HCT116 (cell line): ENCODE results near the gene DRC7. TPM values are rescaled to one million over a fixed set of nuclear protein-coding genes. Genes with fewer than 3 reads are reported as not detected.

Experiments
- ATAC-seq: fragments of 200-7000 bp; cut with Tn5 transposase; 2 replicates; pipeline ENCODE4 v1.9.1; 2020; ENCODE audit warnings: mild to moderate bottlenecking, moderate library complexity
- BruUV-seq: library from RNA; stranded (reverse); fragments of 400-500 nt; replicated peaks from 2 replicates; lab custom pipeline; 2021; lab: Mats Ljungman, UMichigan
- CTCF ChIA-PET: fragments of 300-600 bp; sonication (Branson Sonifier 250); formaldehyde crosslinking; loops from one replicate; lab custom pipeline; 2021; ENCODE audit warnings: antibody characterized with exemption; lab: Charles Lee
- POLR2A ChIA-PET: fragments of 300-600, 350-600 bp; sonication (Branson Sonifier 250); formaldehyde crosslinking; loops from one replicate; lab custom pipeline; 2021; ENCODE audit warnings: antibody characterized with exemption; lab: Charles Lee
- RAD21 ChIA-PET, 2 experiments: fragments of 300-600 bp; sonication (Branson Sonifier 250); formaldehyde crosslinking; loops; one replicate each; lab custom pipeline; 2023; ENCODE audit warnings: low total read pairs in 2 of 2; ENCODE audit not compliant: uncharacterized antibody in 2 of 2, unreplicated experiment in 2 of 2, low non-redundant PET in 1 of 2; lab: Charles Lee
- DNase-seq: peaks from one replicate; pipeline ENCODE4 v3.0.0-alpha.2; 2010; ENCODE audit warnings: low read depth, low spot score
- H2AFZ ChIP-seq: fragments of 200-600 bp; shearing (Covaris generic), sonication (generic); 2 replicates; pipeline ENCODE4 v1.6.1; 2017; ENCODE audit warnings: low read depth, mixed run types, mixed read lengths, antibody characterized with exemption, low read length; ENCODE audit not compliant: poor library complexity, severe bottlenecking
- H3K27ac ChIP-seq: 2 replicates; pipeline ENCODE4 v1.5.1; 2012; ENCODE audit warnings: low read depth, low read length
- H3K27me3 ChIP-seq: fragments of 200-600 bp; sonication (generic); 2 replicates; pipeline ENCODE4 v1.6.1; 2016; ENCODE audit warnings: mixed run types, low read length, mixed read lengths; ENCODE audit not compliant: insufficient read depth
- H3K36me3 ChIP-seq, 2 experiments: fragments of 200-500 bp in 1 of 2; fragments of 200-600 bp in 1 of 2; sonication (Bioruptor generic) in 1 of 2; sonication (generic) in 1 of 2; 2 replicates each; pipeline versions ENCODE4 v1.5.1 to v1.6.1; 2014 to 2016; ENCODE audit warnings: low read length in 2 of 2, inconsistent platforms in 1 of 2, mixed read lengths in 1 of 2, mixed run types in 1 of 2; ENCODE audit not compliant: insufficient read depth in 2 of 2, control insufficient read depth in 1 of 2
- H3K4me1 ChIP-seq, 2 experiments: fragments of 200-600 bp in 1 of 2; sonication (generic) in 1 of 2; 2 replicates each; pipeline versions ENCODE4 v1.5.1 to v1.6.1; 2012 to 2017; ENCODE audit warnings: low read length in 2 of 2, inconsistent platforms in 1 of 2, mild to moderate bottlenecking in 1 of 2, mixed read lengths in 1 of 2, mixed run types in 1 of 2, moderate library complexity in 1 of 2; ENCODE audit not compliant: insufficient read depth in 2 of 2, control insufficient read depth in 1 of 2
- H3K4me2 ChIP-seq: fragments of 200-600 bp; sonication (generic); 2 replicates; pipeline ENCODE4 v1.6.1; 2017; ENCODE audit warnings: mixed run types, low read length, mixed read lengths
- H3K4me3 ChIP-seq, 2 experiments: fragments of 200-600 bp in 1 of 2; sonication (generic) in 1 of 2; replicated peaks in 1 of 2; 2 replicates each; pipeline ENCODE4 v1.5.1; 2011 to 2016; ENCODE audit warnings: low read length in 2 of 2, control low read depth in 1 of 2, low read depth in 1 of 2, mild to moderate bottlenecking in 1 of 2, mixed read lengths in 1 of 2, mixed run types in 1 of 2
- H3K79me2 ChIP-seq: fragments of 200-600 bp; sonication (generic); 2 replicates; pipeline ENCODE4 v1.6.1; 2017; ENCODE audit warnings: mild to moderate bottlenecking, mixed run types, low read length, moderate library complexity, mixed read lengths; ENCODE audit not compliant: insufficient read depth
- H3K9ac ChIP-seq: fragments of 200-600 bp; sonication (generic); 2 replicates; pipeline ENCODE4 v1.6.1; 2016; ENCODE audit warnings: low read length, mixed read lengths
- H3K9me2 ChIP-seq: fragments of 200-600 bp; sonication (generic), shearing (Covaris generic); 2 replicates; pipeline ENCODE4 v1.6.1; 2017; ENCODE audit warnings: mixed run types, mild to moderate bottlenecking, moderate library complexity; ENCODE audit not compliant: insufficient read depth
- H3K9me3 ChIP-seq, 2 experiments: fragments of 200-500 bp in 1 of 2; fragments of 200-600 bp in 1 of 2; sonication (Bioruptor generic) in 1 of 2; sonication (generic) in 1 of 2; 2 replicates each; pipeline ENCODE4 v1.6.1; 2014 to 2017; ENCODE audit warnings: low read length in 2 of 2, mixed read lengths in 2 of 2, inconsistent platforms in 1 of 2, low read depth in 1 of 2, mild to moderate bottlenecking in 1 of 2, mixed run types in 1 of 2, moderate library complexity in 1 of 2; ENCODE audit not compliant: control insufficient read depth in 1 of 2, insufficient read depth in 1 of 2
- H4K20me1 ChIP-seq: fragments of 200-600 bp; sonication (generic), shearing (Covaris generic); 2 replicates; pipeline ENCODE4 v1.6.1; 2017; ENCODE audit warnings: mixed run types, mild to moderate bottlenecking, moderate library complexity; ENCODE audit not compliant: insufficient read depth
- ATF3 ChIP-seq: IDR thresholded peaks from 2 replicates; pipeline ENCODE4 v1.6.1; 2012
- CBX3 ChIP-seq: IDR thresholded peaks from 2 replicates; pipeline ENCODE4 v1.6.1; 2012; ENCODE audit warnings: low read depth
- CEBPB ChIP-seq: IDR thresholded peaks from 2 replicates; pipeline ENCODE4 v1.6.1; 2012; ENCODE audit warnings: low read depth
- CTCF ChIP-seq, 3 experiments: fragments of 200-600 bp in 1 of 3; sonication (generic) in 1 of 3; IDR thresholded peaks in 2 of 3; conservative IDR thresholded peaks in 1 of 3; 2 replicates each; pipeline ENCODE4 v1.5.1; 2012 to 2017; ENCODE audit warnings: low read depth in 2 of 3, low read length in 2 of 3, antibody characterized with exemption in 1 of 3, borderline replicate concordance in 1 of 3, control low read depth in 1 of 3, mild to moderate bottlenecking in 1 of 3, mixed read lengths in 1 of 3, mixed run types in 1 of 3, moderate library complexity in 1 of 3; ENCODE audit not compliant: insufficient read depth in 1 of 3
- EGR1 ChIP-seq: IDR thresholded peaks from 2 replicates; pipeline ENCODE4 v1.6.1; 2012; ENCODE audit warnings: low read depth
- ELF1 ChIP-seq: IDR thresholded peaks from 2 replicates; pipeline ENCODE4 v1.6.1; 2012; ENCODE audit warnings: low read depth, borderline replicate concordance
- EZH2 ChIP-seq: fragments of 200-600 bp; sonication (generic); IDR thresholded peaks from 2 replicates; pipeline ENCODE4 v1.6.1; 2017; ENCODE audit warnings: antibody characterized with exemption, mixed run types
- JUND ChIP-seq: IDR thresholded peaks from 2 replicates; pipeline ENCODE4 v1.6.1; 2012
- POLR2A ChIP-seq: IDR thresholded peaks from 2 replicates; pipeline ENCODE4 v1.7.0; 2011; ENCODE audit warnings: borderline replicate concordance; ENCODE audit not compliant: insufficient read depth, insufficient read length; ENCODE audit errors: extremely low read depth
- POLR2AphosphoS5 ChIP-seq: IDR thresholded peaks from 2 replicates; pipeline ENCODE4 v1.6.1; 2011; ENCODE audit warnings: mild to moderate bottlenecking, low read depth, low read length, moderate library complexity
- RAD21 ChIP-seq: IDR thresholded peaks from 2 replicates; pipeline ENCODE4 v1.6.1; 2012; ENCODE audit warnings: low read depth, mild to moderate bottlenecking
- SP1 ChIP-seq: IDR thresholded peaks from 2 replicates; pipeline ENCODE4 v1.6.1; 2012; ENCODE audit warnings: low read depth
- SRF ChIP-seq: IDR thresholded peaks from 2 replicates; pipeline ENCODE4 v1.6.1; 2012; ENCODE audit warnings: low read depth
- TCF7L2 ChIP-seq: IDR thresholded peaks from 2 replicates; pipeline ENCODE4 v1.7.0; 2011; ENCODE audit warnings: borderline replicate concordance, inconsistent platforms; ENCODE audit not compliant: insufficient read depth, insufficient read length; ENCODE audit errors: extremely low read depth
- YY1 ChIP-seq: IDR thresholded peaks from 2 replicates; pipeline ENCODE4 v1.6.1; 2011; ENCODE audit warnings: low read length, low read depth, moderate library complexity, mild to moderate bottlenecking; ENCODE audit not compliant: insufficient replicate concordance; ENCODE audit errors: extremely low read depth
- ZFX ChIP-seq: fragments of 450-650 bp; IDR thresholded peaks from 2 replicates; pipeline ENCODE4 v1.6.1; 2017
- ZNF274 ChIP-seq: fragments of 200-500 bp; sonication (Bioruptor generic); IDR thresholded peaks from 2 replicates; pipeline ENCODE4 v1.6.1; 2014; ENCODE audit warnings: mild to moderate bottlenecking, low read depth, low read length, inconsistent platforms
- intact Hi-C: fragments of 100-400 bp; cut with micrococcal nuclease; formaldehyde crosslinking; loops from 2 replicates; pipeline ENCODE4 v1.10.0; 2022
- total RNA-seq: library from RNA; stranded (reverse); gene quantifications from one replicate; pipeline ENCODE4 v1.2.1, GENCODE V29; 2021; ENCODE audit not compliant: unreplicated experiment
- TF ChIP-seq, protein P1 (sequence below): IDR thresholded peaks from 2 replicates; pipeline ENCODE4 v1.6.1; 2012
- TF ChIP-seq, protein P2 (sequence below): IDR thresholded peaks from 2 replicates; pipeline ENCODE4 v1.6.1; 2011; ENCODE audit warnings: mild to moderate bottlenecking, low read length, moderate library complexity; ENCODE audit not compliant: insufficient replicate concordance; ENCODE audit errors: extremely low read depth

DRC7 gene
- total RNA-seq, 1 experiment from 2014 or later = 0.91 TPM

DNA sequence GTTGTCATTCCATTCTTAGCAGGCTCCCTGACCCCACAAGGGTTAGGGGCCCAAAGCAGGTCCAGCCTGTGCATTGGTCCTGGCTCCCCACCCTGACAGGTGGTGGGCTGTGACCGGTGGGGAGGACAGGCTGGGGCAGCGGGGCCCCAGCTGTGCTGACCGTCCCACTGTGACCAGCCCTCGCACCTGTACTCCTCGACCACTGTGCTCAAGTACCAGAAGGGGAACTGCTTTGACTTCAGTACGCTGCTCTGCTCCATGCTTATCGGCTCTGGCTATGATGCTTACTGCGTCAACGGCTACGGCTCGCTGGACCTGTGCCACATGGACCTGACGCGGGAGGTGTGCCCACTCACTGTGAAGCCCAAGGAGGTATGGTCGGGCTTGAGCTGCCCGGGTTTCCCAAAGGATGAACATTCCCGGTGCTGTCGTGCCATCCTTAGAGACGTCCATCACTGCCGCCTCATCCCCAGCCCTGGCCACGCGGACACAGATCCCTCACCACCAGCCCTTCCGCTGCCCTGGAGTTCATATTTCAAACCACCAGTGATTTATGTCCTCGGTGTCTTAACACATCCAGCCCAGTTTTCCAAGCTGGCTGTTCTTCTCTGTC, 7.3 kb downstream of the DRC7 start:
- Histone ChIP-seq H2AFZ (no peak overlapping the region), H3K4me3 (no peak overlapping the region), H3K9me2 (no peaks in the 10 kb centered on the region), H3K4me2 (no peak overlapping the region), H3K27me3 (no peaks in the 10 kb centered on the region), H4K20me1 (no peaks in the 10 kb centered on the region), H3K27ac (no peak overlapping the region)
- intact Hi-C loops = no loop called here
- ChIA-PET RAD21 (no interaction called here), POLR2A (no interaction called here), CTCF (no interaction called here)
- TF ChIP-seq CEBPB (no peak), POLR2AphosphoS5 (no peak), JUND (no peak), RAD21 (no peak), CTCF (IDR thresholded peaks at IDR 0.05 in 2 of 3, conservative IDR thresholded peaks at IDR 0.05 in 1 of 3; ENCODE audit: borderline replicate concordance in 1 of 3, insufficient read depth in 1 of 3, low read depth in 2 of 3, low read length in 2 of 3) (no peak), SRF (no peak), ZNF274 (no peak), YY1 (no peak), ATF3 (no peak), SP1 (no peak), ELF1 (no peak), EGR1 (no peak), CBX3 (no peak), POLR2A (no peak), ZFX (no peak), TCF7L2 (no peak), EZH2 (no peak)
- TF ChIP-seq, protein P1, sequence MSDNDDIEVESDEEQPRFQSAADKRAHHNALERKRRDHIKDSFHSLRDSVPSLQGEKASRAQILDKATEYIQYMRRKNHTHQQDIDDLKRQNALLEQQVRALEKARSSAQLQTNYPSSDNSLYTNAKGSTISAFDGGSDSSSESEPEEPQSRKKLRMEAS = no peak
- TF ChIP-seq, protein P2, sequence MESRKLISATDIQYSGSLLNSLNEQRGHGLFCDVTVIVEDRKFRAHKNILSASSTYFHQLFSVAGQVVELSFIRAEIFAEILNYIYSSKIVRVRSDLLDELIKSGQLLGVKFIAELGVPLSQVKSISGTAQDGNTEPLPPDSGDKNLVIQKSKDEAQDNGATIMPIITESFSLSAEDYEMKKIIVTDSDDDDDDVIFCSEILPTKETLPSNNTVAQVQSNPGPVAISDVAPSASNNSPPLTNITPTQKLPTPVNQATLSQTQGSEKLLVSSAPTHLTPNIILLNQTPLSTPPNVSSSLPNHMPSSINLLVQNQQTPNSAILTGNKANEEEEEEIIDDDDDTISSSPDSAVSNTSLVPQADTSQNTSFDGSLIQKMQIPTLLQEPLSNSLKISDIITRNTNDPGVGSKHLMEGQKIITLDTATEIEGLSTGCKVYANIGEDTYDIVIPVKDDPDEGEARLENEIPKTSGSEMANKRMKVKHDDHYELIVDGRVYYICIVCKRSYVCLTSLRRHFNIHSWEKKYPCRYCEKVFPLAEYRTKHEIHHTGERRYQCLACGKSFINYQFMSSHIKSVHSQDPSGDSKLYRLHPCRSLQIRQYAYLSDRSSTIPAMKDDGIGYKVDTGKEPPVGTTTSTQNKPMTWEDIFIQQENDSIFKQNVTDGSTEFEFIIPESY = no peak
- TF ChIP-seq, all 23 proteins: peak for 0
- H3K79me2 ChIP-seq = no peaks in the 10 kb centered on the region
- DNase-seq (no peak), ATAC-seq (no peak)
- BruUV-seq = no TSS peak
- H3K4me1 ChIP-seq = no peaks in the 10 kb centered on the region
- no peak overlapping the region for H3K9ac ChIP-seq
- no peaks in the 10 kb centered on the region for H3K36me3 ChIP-seq
- H3K9me3 ChIP-seq = no peaks in the 10 kb centered on the region
